PC-3 (cell line): ENCODE measurements around the gene MDGA2. TPM values are rescaled to one million over a fixed set of nuclear protein-coding genes. Genes with fewer than 3 reads are reported as not detected.

Experiments
- ATAC-seq: fragments of 200-7000 bp; cut with Tn5 transposase; 2 replicates; pipeline ENCODE4 v1.9.1; 2020; ENCODE audit warnings: mild to moderate bottlenecking, moderate library complexity
- BruUV-seq: library from RNA; stranded (reverse); fragments of 400-500 nt; replicated peaks from 2 replicates; lab custom pipeline; 2021; lab: Mats Ljungman, UMichigan
- CTCF ChIA-PET: fragments of 300-600 bp; sonication (Branson Sonifier 250); formaldehyde crosslinking; loops from one replicate; lab custom pipeline; 2022; ENCODE audit warnings: antibody characterized with exemption; lab: Charles Lee
- POLR2A ChIA-PET: fragments of 300-600 bp; sonication (Branson Sonifier 250); formaldehyde crosslinking; loops from one replicate; lab custom pipeline; 2022; ENCODE audit warnings: antibody characterized with exemption; ENCODE audit not compliant: unreplicated experiment; lab: Charles Lee
- DNase-seq: peaks from one replicate; pipeline ENCODE4 v3.0.0-alpha.2; 2015
- H2AFZ ChIP-seq: fragments of 300-600 bp; sonication (generic); 2 replicates; pipeline ENCODE4 v1.6.0; 2016; ENCODE audit warnings: antibody characterized with exemption, low read length
- H3F3A ChIP-seq: fragments of 300-600 bp; sonication (generic); one replicate; pipeline ENCODE4 v1.6.0; 2017; ENCODE audit warnings: antibody characterized with exemption, low read length, control low read depth, mild to moderate bottlenecking; ENCODE audit not compliant: unreplicated experiment
- H3K27ac ChIP-seq: fragments of 300-600 bp; sonication (generic); 2 replicates; pipeline ENCODE4 v1.5.1; 2016; ENCODE audit warnings: mild to moderate bottlenecking, low read length
- H3K27me3 ChIP-seq: fragments of 300-600 bp; sonication (generic); 2 replicates; pipeline ENCODE4 v1.6.1; 2016; ENCODE audit warnings: low read length, mixed read lengths
- H3K36me3 ChIP-seq: fragments of 300-600 bp; sonication (generic); 2 replicates; pipeline ENCODE4 v1.6.1; 2016; ENCODE audit warnings: low read depth, mixed run types, low read length, mixed read lengths
- H3K4me1 ChIP-seq: fragments of 300-600 bp; sonication (generic); 2 replicates; pipeline ENCODE4 v1.5.1; 2016; ENCODE audit warnings: low read length; ENCODE audit not compliant: insufficient read depth
- H3K4me2 ChIP-seq: fragments of 300-600 bp; sonication (generic); 2 replicates; pipeline ENCODE4 v1.6.0; 2016; ENCODE audit warnings: low read length
- H3K4me3 ChIP-seq: fragments of 300-600 bp; sonication (generic); 2 replicates; pipeline ENCODE4 v1.5.1; 2016; ENCODE audit warnings: mild to moderate bottlenecking, low read length, mixed read lengths
- H3K79me2 ChIP-seq: fragments of 300-600 bp; sonication (generic); 2 replicates; pipeline ENCODE4 v1.6.1; 2017; ENCODE audit warnings: low read length, mixed read lengths
- H3K9ac ChIP-seq: fragments of 300-600 bp; sonication (generic); 2 replicates; pipeline ENCODE4 v1.6.0; 2016; ENCODE audit warnings: mild to moderate bottlenecking, low read length
- H3K9me2 ChIP-seq: fragments of 300-600 bp; sonication (generic); replicated peaks from 2 replicates; pipeline ENCODE4 v1.6.1; 2016; ENCODE audit warnings: mixed run types, low read length, mixed read lengths
- H3K9me3 ChIP-seq: fragments of 300-600 bp; sonication (generic); 2 replicates; pipeline ENCODE4 v1.6.1; 2016; ENCODE audit warnings: low read length, mixed read lengths
- H4K20me1 ChIP-seq: fragments of 300-600 bp; sonication (generic); 2 replicates; pipeline ENCODE4 v1.6.1; 2016; ENCODE audit warnings: low read length, mixed read lengths
- CTCF ChIP-seq: fragments of 300-600 bp; sonication (generic); conservative IDR thresholded peaks from 2 replicates; pipeline ENCODE4 v1.5.1; 2017; ENCODE audit warnings: antibody characterized with exemption, low read depth, mild to moderate bottlenecking, low read length
- EZH2 ChIP-seq: fragments of 300-600 bp; sonication (generic); IDR thresholded peaks from one replicate; pipeline ENCODE4 v1.6.1; 2017; ENCODE audit warnings: antibody characterized with exemption, mild to moderate bottlenecking, low read length; ENCODE audit not compliant: unreplicated experiment
- EZH2phosphoT487 ChIP-seq: fragments of 300-600 bp; sonication (generic); IDR thresholded peaks from 2 replicates; pipeline ENCODE4 v1.6.1; 2018; ENCODE audit warnings: mild to moderate bottlenecking, antibody characterized with exemption, low read length, borderline replicate concordance
- intact Hi-C: fragments of 100-400 bp; cut with micrococcal nuclease; formaldehyde crosslinking; loops from 2 replicates; pipeline ENCODE4 v1.9.0; 2023
- total RNA-seq: library from RNA; depleted of rRNA; stranded (reverse); fragments of >200 nt; gene quantifications from 2 replicates; pipeline ENCODE4 v1.2.3, GENCODE V29; 2014

Gene MDGA2
- total RNA-seq, 1 experiment from 2014 or later = 0.04 TPM

GRCh38 chr14:47500369-47500768 is 175.0 kb downstream of the MDGA2 start:
- ATAC-seq (no peak), DNase-seq (no peak)
- Histone ChIP-seq H3K9me2 (no peaks in the 10 kb centered on the region), H3K9ac (no peak overlapping the region), H4K20me1 (no peaks in the 10 kb centered on the region), H3K36me3 (no peaks in the 10 kb centered on the region), H3K9me3 (no peaks in the 10 kb centered on the region), H3K27me3 (no peaks in the 10 kb centered on the region), H2AFZ (no peak overlapping the region), H3K4me2 (no peak overlapping the region), H3F3A (no peaks in the 10 kb centered on the region), H3K4me3 (no peak overlapping the region), H3K79me2 (no peaks in the 10 kb centered on the region), H3K4me1 (no peaks in the 10 kb centered on the region), H3K27ac (no peak overlapping the region)
- BruUV-seq = no TSS peak
- TF ChIP-seq EZH2 = no peak
- TF ChIP-seq EZH2phosphoT487 = no peak
- TF ChIP-seq CTCF = no peak
- intact Hi-C loops = no loop called here
- ChIA-PET CTCF (no interaction called here), POLR2A (no interaction called here)

- Histone ChIP-seq H3K79me2 (no peaks in the 10 kb centered on the region), H3K4me2 (no peak overlapping the region), H3K4me1 (no peaks in the 10 kb centered on the region), H3K27ac (no peak overlapping the region), H2AFZ (no peak overlapping the region), H3K9me2 (no peaks in the 10 kb centered on the region), H3K9me3 (no peaks in the 10 kb centered on the region), H3K36me3 (no peaks in the 10 kb centered on the region), H4K20me1 (no peaks in the 10 kb centered on the region), H3K4me3 (no peak overlapping the region), H3F3A (no peaks in the 10 kb centered on the region), H3K27me3 (no peaks in the 10 kb centered on the region), H3K9ac (no peak overlapping the region)
- no TSS peak for BruUV-seq
- POLR2A ChIA-PET = no interaction called here
- intact Hi-C loops = no loop called here
- CTCF ChIA-PET = no interaction called here
- no peak for DNase-seq
- TF ChIP-seq EZH2phosphoT487 (no peak), EZH2 (no peak), CTCF (no peak)
- ATAC-seq = no peak
These were observed 184.6 kb downstream of the MDGA2 start for GRCh38 chr14:47490766-47491165.

GRCh38 chr14:47490353-47490752 is 185.1 kb downstream of the MDGA2 start:
- H3K27me3 ChIP-seq = no peaks in the 10 kb centered on the region
- no peak overlapping the region for H3K4me3 ChIP-seq
- DNase-seq (no peak), ATAC-seq (no peak)
- intact Hi-C loops = no loop called here
- H4K20me1 ChIP-seq = no peaks in the 10 kb centered on the region
- H3K27ac ChIP-seq = no peak overlapping the region
- no peak for TF ChIP-seq CTCF
- TF ChIP-seq EZH2 = no peak
- TF ChIP-seq EZH2phosphoT487 = no peak
- H2AFZ ChIP-seq = no peak overlapping the region
- H3K9me3 ChIP-seq = no peaks in the 10 kb centered on the region
- BruUV-seq = no TSS peak
- H3F3A ChIP-seq = no peaks in the 10 kb centered on the region
- H3K79me2 ChIP-seq = no peaks in the 10 kb centered on the region
- CTCF ChIA-PET = no interaction called here
- no peak overlapping the region for H3K4me2 ChIP-seq
- H3K9me2 ChIP-seq = no peaks in the 10 kb centered on the region
- POLR2A ChIA-PET = no interaction called here
- H3K4me1 ChIP-seq = no peaks in the 10 kb centered on the region
- H3K9ac ChIP-seq = no peak overlapping the region
- H3K36me3 ChIP-seq = no peaks in the 10 kb centered on the region
